Ecto neural progenitor cell (in vitro differentiated cells): ENCODE results near the gene ADGRG7.

ENCODE experiments used
- DNase-seq: peaks from one replicate; pipeline ENCODE4 v3.0.0-alpha.2; 2018; ENCODE audit warnings: low spot score

The ADGRG7 gene

GRCh38 chr3:100600181-100601042 is 9.0 kb upstream of the ADGRG7 start:
- DNase-seq: no peak

GRCh38 chr3:100602506-100603444 is 6.6 kb upstream of the ADGRG7 start:
- DNase-seq: no peak

- DNase-seq: no peak
Observed at GRCh38 chr3:100603469-100603868, 5.9 kb upstream of the ADGRG7 start.

- DNase-seq: no peak
Observed at GRCh38 chr3:100605358-100605757, 4.0 kb upstream of the ADGRG7 start.

- DNase-seq: no peak
Observed at GRCh38 chr3:100606894-100607512, 2.4 kb upstream of the ADGRG7 start.

GRCh38 chr3:100609963-100610362 is 562 bp downstream of the ADGRG7 start:
- no peak for DNase-seq

- no peak for DNase-seq
Observed at GRCh38 chr3:100611221-100611620, 1.8 kb downstream of the ADGRG7 start.

GRCh38 chr3:100613721-100614390 is 4.5 kb downstream of the ADGRG7 start:
- DNase-seq: no peak

GRCh38 chr3:100614941-100615340 is 5.5 kb downstream of the ADGRG7 start:
- no peak for DNase-seq

- DNase-seq: no peak
Observed at GRCh38 chr3:100615684-100616083, 6.3 kb downstream of the ADGRG7 start.

- no peak for DNase-seq
Observed at GRCh38 chr3:100621251-100621650, 11.8 kb downstream of the ADGRG7 start.

GRCh38 chr3:100627491-100627890 is 18.1 kb downstream of the ADGRG7 start:
- no peak for DNase-seq

- no peak for DNase-seq
Observed at GRCh38 chr3:100629421-100630127, 20.2 kb downstream of the ADGRG7 start.

- no peak for DNase-seq
Observed at GRCh38 chr3:100630664-100631063, 21.3 kb downstream of the ADGRG7 start.

- no peak for DNase-seq
Observed at GRCh38 chr3:100631236-100631635, 21.8 kb downstream of the ADGRG7 start.

- no peak for DNase-seq
Observed at GRCh38 chr3:100634493-100635272, 25.3 kb downstream of the ADGRG7 start.

- DNase-seq: no peak
Observed at GRCh38 chr3:100635273-100635701, 25.9 kb downstream of the ADGRG7 start.

- no peak for DNase-seq
Observed at GRCh38 chr3:100637197-100637631, 27.8 kb downstream of the ADGRG7 start.

GRCh38 chr3:100640633-100641032 is 31.2 kb downstream of the ADGRG7 start:
- no peak for DNase-seq

GRCh38 chr3:100641471-100642032 is 32.2 kb downstream of the ADGRG7 start:
- DNase-seq: no peak
